GM21825 (cell line): Measurements from ENCODE around the gene TRIM59.

Source experiments
- ATAC-seq: cut with Tn5 transposase; IDR thresholded peaks from one replicate; pipeline ENCODE4 v1.9.1; 2021; ENCODE audit warnings: mild to moderate bottlenecking, moderate library complexity; ENCODE audit not compliant: unreplicated experiment

Gene TRIM59

GRCh38 chr3:160403796-160404470 lies 45.7 kb downstream of the TRIM59 start:
- no peak for ATAC-seq

- no peak for ATAC-seq
Observed at GRCh38 chr3:160403028-160403545, 46.5 kb downstream of the TRIM59 start.

DNA sequence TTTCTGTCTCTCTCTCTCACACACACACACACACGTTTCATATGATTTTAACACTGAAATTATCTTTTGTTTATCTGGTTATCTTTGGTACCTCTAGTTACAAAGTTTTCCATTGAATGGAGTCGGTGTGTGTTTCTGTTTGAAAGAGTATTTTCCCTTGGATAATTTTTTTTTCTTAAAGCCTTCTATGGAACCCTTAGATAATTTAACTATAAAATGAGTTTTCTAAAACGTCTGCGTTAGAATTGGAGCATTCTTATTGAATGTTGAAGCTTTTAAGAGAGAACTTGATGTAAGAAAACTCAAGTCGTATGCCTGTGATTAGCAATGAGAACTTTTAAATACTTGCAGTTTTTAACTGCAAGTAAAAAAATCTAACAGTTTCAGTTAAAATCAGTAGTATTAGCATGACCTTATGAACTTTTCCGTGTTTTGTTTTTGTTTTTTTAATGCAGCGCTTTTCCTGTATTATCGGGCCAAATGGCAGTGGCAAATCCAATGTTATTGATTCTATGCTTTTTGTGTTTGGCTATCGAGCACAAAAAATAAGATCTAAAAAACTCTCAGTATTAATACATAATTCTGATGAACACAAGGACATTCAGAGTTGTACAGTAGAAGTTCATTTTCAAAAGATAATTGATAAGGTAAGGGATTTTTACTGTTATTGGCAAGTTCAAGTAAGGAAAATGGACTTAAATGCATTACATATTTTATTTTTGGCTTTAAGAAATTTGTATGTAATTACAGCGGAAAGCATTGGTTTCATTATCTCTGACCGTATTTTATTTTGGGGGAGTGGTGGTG lies 47.2 kb downstream of the TRIM59 start:
- no peak for ATAC-seq

DNA sequence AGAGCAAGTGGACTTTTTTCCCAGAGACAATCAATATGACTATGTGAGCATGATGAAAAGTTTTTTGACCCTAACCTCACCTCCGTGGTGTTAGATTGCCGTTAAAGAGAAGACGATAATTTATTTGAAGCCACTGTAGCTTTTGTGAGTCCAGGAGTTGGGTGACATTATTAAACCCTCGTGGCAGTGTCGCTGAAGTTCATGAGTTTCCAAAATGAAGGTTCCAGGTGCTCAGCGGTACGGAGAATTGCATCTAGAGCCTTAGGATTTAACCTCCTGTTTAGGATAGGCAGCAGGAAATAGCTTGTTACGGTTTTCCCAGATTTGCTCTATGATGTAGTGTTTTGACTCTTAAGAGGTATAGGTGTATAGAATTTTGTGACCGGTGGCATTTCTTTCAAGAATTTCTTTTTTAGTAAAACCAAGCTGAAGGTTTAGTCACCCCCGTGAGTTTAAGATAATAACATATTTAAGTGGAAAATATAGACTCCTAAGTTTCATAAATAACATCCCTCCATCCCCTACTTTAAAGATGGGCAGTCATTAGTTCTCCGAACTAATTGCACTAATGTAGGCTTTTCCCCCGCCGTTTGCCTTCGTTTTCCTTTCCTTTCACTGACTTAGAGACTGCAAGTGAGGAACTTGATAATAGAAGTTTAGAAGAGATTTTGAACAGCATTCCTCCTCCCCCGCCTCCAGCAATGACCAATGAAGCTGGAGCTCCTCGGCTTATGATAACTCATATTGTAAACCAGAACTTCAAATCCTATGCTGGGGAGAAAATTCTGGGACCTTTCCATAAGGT lies 48.1 kb downstream of the TRIM59 start:
- ATAC-seq: no peak

DNA sequence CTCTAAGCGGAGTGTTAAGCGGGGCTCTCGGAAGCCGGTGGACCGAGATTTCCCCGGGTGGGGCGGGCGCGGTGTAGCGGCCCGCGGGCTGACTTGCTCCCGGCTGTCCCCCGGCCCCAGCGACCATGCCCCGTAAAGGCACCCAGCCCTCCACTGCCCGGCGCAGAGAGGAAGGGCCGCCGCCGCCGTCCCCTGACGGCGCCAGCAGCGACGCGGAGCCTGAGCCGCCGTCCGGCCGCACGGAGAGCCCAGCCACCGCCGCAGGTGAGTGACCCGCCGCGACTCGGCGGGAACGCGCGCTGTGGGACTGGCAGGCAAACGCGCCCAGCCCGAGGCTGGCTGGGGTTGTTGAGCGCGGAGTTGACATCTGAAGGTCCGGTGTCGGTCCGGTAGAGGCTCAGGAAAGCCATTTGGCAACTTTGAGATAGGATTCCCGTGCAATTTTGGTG lies 48.9 kb downstream of the TRIM59 start:
- ATAC-seq: no peak

- peak; percentile 8 for ATAC-seq
Observed at GRCh38 chr3:160400030-160400701, 49.4 kb downstream of the TRIM59 start.

- peak; percentile 95 for ATAC-seq
Observed at GRCh38 chr3:160399125-160400029, 50.2 kb downstream of the TRIM59 start, which contains the start of the genes IFT80 and SMC4. TSS of gene IFT80 (minus strand) at chr3:160399225. CDS start at chr3:160384600, 14,625 bp downstream. TSS of gene SMC4 (plus strand) at chr3:160399650. CDS start at chr3:160400827, 1,177 bp downstream.

- ATAC-seq: peak; percentile 13
Observed at GRCh38 chr3:160398820-160399124, 50.8 kb downstream of the TRIM59 start.

DNA sequence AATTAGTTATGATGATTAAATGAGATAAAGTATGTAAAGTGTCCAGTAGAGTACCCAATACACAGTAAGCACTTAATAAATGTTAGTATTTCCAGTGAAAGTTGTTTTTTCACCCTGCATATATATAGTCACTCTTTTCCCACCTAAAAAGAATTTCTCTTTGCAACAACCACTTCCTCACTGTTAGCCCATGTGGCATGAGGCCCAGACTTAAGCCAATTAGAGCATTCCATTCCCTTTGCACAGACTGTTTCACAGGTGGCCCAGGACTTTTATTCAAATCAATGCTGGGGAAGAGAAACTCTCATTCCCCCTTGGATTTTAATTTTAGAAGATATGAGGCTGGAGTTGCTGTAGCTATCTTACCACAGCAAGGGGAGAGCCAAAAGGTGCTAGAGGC lies 54.3 kb downstream of the TRIM59 start:
- no peak for ATAC-seq

GRCh38 chr3:160394009-160394392 lies 55.6 kb downstream of the TRIM59 start:
- no peak for ATAC-seq

GRCh38 chr3:160393346-160394008 lies 56.1 kb downstream of the TRIM59 start:
- ATAC-seq: no peak

GRCh38 chr3:160392798-160393197 lies 56.8 kb downstream of the TRIM59 start:
- no peak for ATAC-seq

DNA sequence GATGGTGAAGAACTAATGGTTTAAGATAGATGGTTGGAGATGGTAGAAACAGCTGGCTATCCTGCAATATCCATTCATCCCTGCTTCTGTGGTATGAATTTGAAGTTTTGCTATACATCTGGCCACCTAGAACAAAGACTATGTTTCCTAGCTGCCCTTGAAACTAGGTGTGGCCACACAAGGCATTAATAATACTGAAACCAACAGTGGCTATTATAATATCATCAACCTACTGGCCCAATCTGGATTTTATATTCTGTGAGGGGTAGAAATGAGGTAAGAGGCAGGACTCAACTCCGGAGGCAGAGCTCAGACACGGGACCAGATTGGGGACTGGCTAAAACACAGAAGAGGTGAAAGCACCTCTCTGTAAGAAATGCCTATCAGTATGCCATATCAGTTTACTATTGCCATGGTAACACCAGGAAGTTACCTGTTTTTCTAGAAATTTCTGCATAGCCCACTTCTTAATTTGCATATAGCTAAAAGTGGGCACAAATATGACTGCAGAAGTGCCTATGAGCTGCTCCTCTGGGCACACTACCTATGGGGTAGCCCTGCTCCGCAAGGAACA lies 58.9 kb downstream of the TRIM59 start:
- peak; percentile 52 for ATAC-seq
